IMR-90 (cell line): Measurements from ENCODE around the gene NBEA.

ENCODE experiments used
- BHLHE40 ChIP-seq: fragments of 150-350 bp; IDR thresholded peaks from 2 replicates; pipeline ENCODE4 v1.6.1; 2016; ENCODE audit warnings: mild to moderate bottlenecking, low read depth, low read length
- CEBPB ChIP-seq: IDR thresholded peaks from 2 replicates; pipeline ENCODE4 v1.6.1; 2012; ENCODE audit warnings: low read depth, low read length, improper control_type of control experiment
- CHD1 ChIP-seq: IDR thresholded peaks from 2 replicates; pipeline ENCODE4 v1.6.1; 2012; ENCODE audit warnings: low read depth, low read length, improper control_type of control experiment
- CTCF ChIP-seq: conservative IDR thresholded peaks from 2 replicates; pipeline ENCODE4 v1.5.1; 2012; ENCODE audit warnings: mild to moderate bottlenecking, low read depth, low read length, improper control_type of control experiment
- FOS ChIP-seq: fragments of 150-350 bp; IDR thresholded peaks from 2 replicates; pipeline ENCODE4 v1.6.1; 2016; ENCODE audit warnings: low read depth, low read length
- POLR2A ChIP-seq: IDR thresholded peaks from 2 replicates; pipeline ENCODE4 v1.6.1; 2012; ENCODE audit warnings: mild to moderate bottlenecking, low read depth, low read length
- RAD21 ChIP-seq: IDR thresholded peaks from 2 replicates; pipeline ENCODE4 v1.6.1; 2012; ENCODE audit warnings: low read length, improper control_type of control experiment

GRCh38 chr13:35527451-35527850 is 585.4 kb downstream of the NBEA start:
- TF ChIP-seq CHD1 (no peak), RAD21 (no peak), CTCF (no peak), CEBPB (no peak), BHLHE40 (no peak), FOS (no peak), POLR2A (no peak)
